ENCODE results near the gene BIK.
"Not testable (repeated sequence)": the region's sequence is repeated elsewhere in the genome, so short reads cannot be mapped to it uniquely, and the experiment has no call there.

BIK gene, protein sequence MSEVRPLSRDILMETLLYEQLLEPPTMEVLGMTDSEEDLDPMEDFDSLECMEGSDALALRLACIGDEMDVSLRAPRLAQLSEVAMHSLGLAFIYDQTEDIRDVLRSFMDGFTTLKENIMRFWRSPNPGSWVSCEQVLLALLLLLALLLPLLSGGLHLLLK

DNA sequence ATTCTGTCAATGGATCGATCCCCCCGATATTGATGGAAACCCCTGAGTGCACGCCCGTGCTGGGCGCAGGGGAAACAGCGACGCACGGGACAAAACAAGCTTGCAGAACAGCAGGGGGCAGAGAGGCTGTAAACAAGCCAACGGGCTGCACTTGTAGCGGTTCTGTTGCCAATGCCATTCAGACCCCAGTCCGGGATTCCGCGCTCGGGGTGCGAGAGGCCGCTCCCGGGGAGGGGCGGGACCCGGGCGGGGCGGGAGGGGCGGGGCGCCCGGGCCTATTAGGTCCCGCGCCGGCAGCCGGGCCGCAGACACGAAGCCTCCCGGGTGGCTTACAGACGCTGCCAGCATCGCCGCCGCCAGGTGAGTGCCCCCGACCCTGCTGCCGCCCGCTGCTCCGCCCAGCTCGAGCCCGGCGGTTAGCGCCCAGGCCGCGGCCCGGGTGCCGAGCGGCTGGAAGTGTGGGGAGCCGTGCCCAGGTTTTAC lies at the start of gene BIK:
BIK (plus strand) TSS at position 307 of the 483 bp plus-strand sequence. CDS start 13,273 bp downstream, outside the sequence.
- peak; percentile 16 for DNase-seq (ENCODE audit: low read depth)

DNA sequence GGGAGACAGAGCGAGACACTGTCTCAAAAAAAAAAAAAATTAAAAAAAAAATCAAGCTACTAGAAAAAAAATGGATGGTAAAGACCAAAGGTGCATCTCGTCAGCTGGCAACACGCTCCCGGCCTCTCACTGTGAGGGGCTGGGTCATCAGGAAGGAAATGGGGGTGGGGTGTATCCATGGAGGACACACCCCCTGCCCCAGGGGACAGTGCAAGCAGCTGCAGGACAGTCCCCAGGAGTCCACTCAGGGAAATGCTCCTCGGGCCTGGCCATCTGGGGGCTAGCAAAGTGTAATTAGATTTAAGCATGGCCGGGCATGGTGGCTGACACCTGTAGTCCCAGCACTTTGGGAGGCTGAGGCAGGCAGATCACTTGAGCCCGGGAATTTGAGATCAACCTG lies 44.4 kb upstream of the BIK start:
- no peak for DNase-seq (ENCODE audit: low read depth)

- no peak for DNase-seq (ENCODE audit: low read depth)
Measured at GRCh38 chr22:43066844-43067385, 43.6 kb upstream of the BIK start.

DNA sequence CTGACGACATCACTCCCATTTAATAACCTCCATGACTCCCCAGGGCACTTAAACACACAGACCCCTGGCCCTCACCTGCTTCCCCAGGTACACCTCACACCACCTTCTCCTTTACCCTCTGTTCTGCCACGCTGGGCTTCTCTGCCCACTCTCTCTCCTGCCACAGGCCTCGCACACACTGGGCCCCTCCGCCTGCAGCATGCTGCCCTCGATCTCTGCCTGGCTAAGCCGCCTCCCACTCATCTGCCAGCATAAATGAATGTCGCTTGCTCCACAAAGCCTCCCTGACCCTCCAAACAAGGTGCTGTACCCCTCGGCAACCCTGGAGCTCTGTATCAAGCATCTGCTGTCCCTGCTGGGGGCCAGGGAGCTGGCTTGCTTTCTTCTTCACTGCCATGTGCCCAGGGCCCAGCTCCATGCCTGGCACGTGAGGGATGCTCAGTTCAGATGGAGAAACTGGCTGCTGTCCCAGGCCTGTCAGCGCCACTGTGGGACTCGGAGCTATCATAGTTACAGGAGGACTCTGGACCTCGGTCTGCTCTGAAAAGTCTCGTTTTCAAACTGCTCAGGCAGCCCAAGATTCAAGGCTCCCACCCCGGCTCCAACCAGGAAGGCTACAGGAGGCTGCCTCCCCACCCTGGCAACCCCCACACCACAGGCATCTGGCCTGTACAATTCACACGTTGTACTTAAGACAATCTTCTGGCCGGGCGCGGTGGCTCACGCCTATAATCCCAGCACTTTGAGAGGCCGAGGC lies 33.3 kb upstream of the BIK start:
- no peak for DNase-seq (ENCODE audit: low read depth)

DNA sequence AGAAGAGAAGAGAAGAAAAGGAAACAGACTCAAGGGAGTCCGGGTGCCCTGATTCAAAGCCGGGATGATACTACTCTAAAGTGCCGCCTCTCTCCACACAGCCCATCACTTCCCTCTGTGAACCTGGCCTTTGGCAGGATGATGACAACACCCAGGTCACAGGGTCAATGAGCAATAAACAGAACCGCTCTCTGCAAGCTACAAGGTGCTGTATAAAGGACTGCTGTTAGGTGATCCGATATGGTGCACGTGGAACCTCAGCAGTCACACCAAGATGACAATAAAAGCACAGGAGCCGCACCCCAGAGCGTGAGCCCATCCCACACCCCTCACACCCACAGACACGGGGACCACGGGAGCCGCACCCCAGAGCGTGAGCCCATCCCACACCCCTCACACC lies 32.0 kb upstream of the BIK start:
- no peak for DNase-seq (ENCODE audit: low read depth)

DNA sequence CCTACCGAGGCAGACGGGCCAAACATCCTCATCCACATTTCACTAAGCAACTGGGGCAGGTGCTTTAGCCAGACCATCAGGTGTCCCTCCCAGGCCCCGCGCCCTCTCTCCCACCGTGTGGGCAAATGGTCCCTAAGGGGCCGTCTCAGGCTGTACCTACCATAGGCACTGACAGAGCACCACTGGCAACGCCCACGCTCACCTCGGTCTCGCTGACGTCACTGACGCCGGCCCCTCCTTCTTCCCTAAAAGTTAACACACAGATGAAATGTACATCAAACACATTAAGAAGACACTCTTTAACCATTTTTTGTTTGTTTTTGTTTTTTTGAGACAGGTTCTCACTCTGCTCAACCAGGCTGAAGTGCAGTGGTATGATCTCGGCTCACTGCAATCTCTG lies 30.8 kb upstream of the BIK start:
- no peak for DNase-seq (ENCODE audit: low read depth)

- DNase-seq (ENCODE audit: low read depth) = no peak
Measured at GRCh38 chr22:43080616-43081015, 29.9 kb upstream of the BIK start.

GRCh38 chr22:43081968-43082367 lies 28.6 kb upstream of the BIK start:
- no peak for DNase-seq (ENCODE audit: low read depth)

DNA sequence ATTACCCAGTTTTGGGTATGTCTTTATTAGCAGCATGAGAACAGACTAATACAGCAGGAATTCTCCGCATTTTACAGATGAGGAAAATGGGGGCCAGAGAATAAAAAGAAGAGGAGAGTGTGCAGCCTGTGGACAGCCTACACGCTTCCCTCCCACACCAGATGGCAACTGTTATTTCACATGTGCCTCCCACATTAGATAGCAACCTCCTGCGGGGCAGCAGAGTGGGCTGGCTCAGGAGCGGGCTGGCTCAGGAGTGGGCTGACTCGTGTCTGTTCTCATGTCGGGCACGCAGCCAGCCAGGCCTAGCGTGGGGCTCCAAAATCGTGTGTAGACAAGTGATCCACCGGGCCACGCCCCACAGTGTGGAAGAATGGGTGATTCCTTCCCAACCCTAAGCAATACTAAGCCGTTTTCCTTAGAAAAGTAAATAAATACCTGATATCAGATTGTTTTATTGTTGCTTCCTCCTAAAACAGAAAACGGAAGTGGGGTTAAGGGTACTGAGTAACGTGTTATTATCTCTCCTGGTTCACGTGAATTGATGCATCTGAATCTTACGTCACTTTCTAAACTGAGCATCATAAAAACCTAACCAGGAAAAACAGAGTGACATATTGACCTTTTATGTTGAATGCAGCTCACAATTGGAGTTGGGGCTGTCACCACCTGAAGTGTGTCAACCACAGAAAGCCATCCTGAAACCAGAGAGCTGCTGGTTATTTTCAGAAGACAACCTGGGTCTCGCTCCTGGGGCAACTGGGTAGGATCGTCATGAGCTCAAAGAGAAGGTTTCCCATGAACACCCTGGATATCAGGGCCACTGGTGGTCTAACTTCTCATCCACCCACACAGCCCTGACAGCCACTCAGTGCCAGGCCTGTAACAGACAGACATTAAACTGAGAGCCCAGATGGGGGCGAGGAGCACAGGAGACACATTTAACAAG lies 24.6 kb upstream of the BIK start:
- DNase-seq (ENCODE audit: low read depth) = no peak

DNA sequence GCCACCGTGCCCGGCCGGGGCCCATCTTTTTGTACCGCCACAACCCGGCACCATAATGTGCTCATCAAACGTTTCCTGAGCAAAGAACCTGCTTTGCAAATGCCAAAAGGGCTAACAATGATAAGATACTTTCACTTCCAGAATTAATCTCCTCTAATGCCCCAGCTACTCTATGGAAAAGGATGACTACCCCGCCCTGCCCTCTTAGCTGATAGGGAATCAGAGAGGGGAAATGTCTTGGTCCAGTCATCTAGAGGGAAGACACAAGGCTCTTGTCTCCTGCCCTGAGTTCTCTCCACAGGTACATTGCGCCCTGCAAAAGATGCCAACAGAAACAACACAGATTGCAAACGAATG lies 21.9 kb upstream of the BIK start:
- no peak for DNase-seq (ENCODE audit: low read depth)

DNA sequence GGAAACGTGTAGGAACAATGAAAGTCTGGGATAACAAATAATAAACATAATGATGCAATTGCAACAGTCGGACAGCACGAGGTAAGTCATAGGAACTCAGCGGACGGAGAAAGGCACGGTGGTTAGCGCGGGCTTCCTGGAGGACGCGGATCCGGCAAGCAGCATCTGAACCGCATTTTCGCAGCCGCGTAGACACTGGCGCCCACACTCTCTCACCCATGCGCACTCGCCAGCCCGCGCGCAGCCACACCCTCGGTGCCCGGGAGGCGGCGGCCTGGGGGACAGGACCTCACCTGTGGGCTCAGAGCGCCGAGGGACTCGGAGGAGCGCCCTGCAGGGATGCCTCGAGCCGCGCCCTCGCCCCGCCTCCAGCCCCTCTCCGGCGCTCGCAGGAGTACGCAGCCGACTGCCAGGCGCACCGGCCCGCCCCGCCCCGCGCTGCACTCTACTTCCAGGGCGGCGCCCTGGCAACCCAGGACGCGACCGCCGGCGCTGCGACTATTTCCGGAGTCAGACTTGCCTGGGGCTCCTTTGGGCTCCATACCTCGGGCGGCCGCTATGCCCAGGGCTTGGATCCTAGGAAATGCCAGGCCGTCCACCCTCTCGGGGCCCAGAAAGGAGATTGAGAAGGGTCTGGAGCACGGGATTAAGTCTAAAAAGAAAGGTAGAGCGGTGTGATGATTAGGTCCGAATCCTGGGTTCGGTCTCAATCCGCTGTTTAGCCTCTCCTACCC lies 21.4 kb upstream of the BIK start, which contains the start of gene TTLL1:
TTLL1 (minus strand) TSS at position 408 of the 734 bp plus-strand sequence. CDS start 13,805 bp downstream, outside the sequence.
- DNase-seq (ENCODE audit: low read depth) = peak; percentile 82

DNA sequence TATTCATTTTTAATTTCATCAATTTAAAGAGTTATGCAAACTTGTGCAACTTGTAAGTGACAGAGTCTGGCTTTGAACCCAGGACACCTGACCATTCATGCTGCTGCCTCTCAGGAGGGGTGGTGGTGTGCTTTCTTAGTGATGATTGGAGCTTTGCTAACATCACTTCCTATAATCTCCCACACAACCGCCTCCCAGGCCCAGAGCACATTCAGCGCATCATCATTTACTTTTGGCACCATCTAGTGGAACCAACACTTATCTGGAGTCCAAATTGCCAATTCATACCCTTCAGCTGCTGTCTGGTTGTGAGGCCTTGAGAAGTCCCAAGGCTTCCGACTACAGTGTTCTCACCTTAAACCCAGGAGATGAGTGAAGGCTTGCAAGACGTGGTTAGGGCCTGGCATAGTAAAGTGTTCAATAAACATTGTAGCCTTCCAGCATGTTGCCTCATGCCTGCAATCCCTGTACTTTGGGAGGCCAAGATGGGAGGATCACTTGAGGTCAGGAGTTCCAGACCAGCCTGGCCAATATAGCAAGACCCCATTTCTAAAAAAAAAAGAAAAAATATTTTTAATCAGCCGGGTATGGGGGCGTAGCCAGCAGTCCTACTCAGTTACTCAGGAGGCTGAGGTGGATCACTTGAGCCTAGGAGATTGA lies 20.3 kb upstream of the BIK start:
- no peak for DNase-seq (ENCODE audit: low read depth)

- DNase-seq (ENCODE audit: low read depth) = no peak
Measured at GRCh38 chr22:43092085-43092484, 18.5 kb upstream of the BIK start.

DNA sequence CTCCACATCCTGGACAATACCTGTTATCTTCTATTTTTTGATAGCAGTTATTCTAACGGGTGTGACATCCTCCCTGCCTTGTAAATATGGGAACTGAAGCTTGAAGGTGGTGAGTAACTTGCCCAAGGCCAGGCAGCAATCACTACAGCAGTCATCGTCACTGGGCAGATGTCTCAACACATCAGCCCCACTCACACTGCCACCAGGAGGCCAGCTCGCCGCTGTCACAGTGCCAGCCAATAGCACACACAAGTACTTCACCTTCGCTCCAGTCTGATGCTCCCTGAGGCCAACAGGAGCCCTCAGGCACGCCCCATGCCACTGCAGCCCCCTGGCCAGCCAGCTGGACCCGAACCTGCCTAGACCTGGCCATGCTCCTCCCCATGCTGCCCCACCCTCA lies 16.5 kb upstream of the BIK start:
- no peak for DNase-seq (ENCODE audit: low read depth)

- DNase-seq (ENCODE audit: low read depth) = no peak
Measured at GRCh38 chr22:43094551-43094950, 16.0 kb upstream of the BIK start.

DNA sequence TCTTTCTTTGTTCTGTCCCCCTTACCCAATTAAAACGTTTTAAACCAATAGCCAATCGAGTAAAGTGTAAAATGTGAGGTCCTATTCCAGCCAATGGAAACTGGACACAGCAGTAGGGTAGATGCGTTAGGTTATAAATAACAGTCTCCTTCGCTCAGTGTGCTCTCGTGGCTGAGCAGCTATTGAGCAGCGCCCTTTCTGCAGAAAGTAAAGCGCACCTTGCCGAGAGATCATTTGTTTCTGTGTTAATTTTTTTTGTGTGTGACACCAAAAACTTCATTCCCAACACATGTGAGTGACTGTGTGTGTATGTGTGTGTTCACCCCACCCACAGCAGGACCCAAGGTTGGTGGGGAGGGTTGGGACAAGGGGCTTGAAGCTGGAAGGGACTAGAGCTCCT lies 14.1 kb upstream of the BIK start:
- no peak for DNase-seq (ENCODE audit: low read depth)

- DNase-seq (ENCODE audit: low read depth) = no peak
Measured at GRCh38 chr22:43098356-43098755, 12.2 kb upstream of the BIK start.

- DNase-seq (ENCODE audit: low read depth) = no peak
Measured at GRCh38 chr22:43099095-43099494, 11.5 kb upstream of the BIK start.

GRCh38 chr22:43100225-43100624 lies 10.3 kb upstream of the BIK start:
- no peak for DNase-seq (ENCODE audit: low read depth)

DNA sequence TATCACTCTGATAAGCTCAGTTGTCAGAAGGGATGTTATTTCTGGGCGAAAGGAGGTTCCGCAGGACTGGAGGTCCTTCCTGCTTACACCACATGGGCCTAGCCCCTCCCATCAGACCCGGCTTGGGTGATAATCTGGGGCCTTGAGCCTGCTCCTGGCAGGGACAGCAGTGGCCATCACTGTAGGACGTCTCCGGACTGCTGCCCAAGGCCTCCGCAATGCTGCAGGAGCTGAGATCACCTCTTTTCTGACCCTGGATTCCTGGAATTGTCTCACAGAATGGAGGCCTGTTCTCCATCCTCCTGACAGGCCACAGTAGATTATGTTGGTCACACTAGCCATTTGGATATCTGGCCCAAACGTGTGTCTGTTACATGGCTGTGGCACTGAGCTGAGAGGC lies 9.2 kb upstream of the BIK start:
- DNase-seq (ENCODE audit: low read depth) = no peak

DNA sequence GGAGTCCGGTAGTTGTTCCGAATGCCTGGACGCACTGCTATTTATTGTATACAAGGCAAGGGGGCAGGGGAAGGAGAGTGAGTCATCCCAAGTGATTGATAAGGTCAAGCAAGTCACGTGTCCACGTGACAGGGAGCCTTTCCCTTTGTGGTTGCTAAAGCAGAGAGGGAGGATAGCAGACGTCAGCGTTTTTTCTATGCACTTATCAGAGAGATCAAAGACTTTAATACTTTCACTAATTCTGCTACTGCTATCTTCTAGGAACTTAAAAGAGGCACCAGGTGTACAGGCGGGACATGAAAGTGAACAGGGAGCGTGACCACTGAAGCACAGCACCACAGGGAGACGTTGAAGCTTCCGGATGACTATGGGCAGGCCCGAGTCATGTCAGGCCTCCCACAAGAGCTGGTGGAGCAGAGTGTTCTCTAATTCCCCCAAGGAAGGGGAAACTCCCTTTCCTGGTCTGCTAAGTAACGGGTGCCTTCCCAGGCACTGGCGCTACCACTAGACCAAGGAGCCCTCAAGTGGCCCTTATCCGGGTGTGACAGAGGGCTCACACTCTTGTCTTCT lies 6.4 kb upstream of the BIK start:
- not testable (repeated sequence) for DNase-seq (ENCODE audit: low read depth)

Data from activated T-helper 9 cell treated with anti-CD3 and anti-CD28 coated beads, Interleukin-2, amount 50 U/mL, for 16 hours (primary cell).